ENCODE results near the gene UPF3B. TPM values are rescaled to one million over a fixed set of nuclear protein-coding genes. Genes with fewer than 3 reads are reported as not detected.

The UPF3B gene
- total RNA-seq, 1 donor from 2014 or later = 6.3 TPM

DNA sequence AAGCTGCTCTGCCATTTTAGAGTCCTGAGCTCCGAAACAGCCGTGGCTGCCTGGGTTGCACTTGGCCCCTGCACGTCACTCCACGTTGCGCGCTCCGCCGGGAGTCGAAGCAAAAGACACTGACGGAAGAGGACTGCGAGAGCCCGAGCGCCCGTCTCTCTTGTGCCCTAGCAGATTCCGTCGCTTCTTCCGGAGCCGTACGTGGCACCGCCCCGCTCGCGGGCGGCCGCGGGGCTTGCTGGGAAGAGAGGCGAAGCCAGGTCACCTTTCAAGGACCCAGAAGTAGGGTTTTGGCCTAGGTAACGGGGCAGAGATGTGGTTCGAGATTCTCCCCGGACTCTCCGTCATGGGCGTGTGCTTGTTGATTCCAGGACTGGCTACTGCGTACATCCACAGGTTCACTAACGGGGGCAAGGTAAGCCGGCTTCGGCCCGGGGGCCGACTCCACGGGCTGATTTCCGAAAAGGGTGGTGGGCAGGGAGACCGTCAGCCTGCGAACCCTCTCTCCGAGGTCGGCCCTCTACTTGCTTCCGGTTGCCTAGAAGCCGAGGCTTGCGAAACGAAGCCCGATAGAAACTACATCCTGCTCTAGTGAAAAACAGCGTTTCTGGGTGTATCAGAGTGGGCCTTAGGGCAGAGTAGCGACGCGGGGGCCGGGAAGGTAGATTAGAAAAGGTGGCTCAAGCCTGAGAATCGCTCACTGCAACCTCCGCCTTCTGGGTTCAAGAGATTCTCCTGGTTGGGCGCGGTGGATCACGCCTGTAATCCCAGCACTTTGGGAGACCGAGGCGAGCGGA is 19.0 kb upstream of the UPF3B start, which contains the start of the genes NDUFA1 and RNF113A:
Gene NDUFA1, plus strand, starts transcription at position 234 of the 797 bp plus-strand sequence. Its CDS starts 80 bp downstream, at position 314.
Gene RNF113A, minus strand, starts transcription at position 135 of the 797 bp plus-strand sequence. Its CDS starts 120 bp downstream, at position 15.
- Histone ChIP-seq H3K27ac (peak within 1 kb of the TSS; percentile 94), H3K36me3 (peaks cover 4% of the 10 kb centered on the region), H3K4me3 (peak within 1 kb of the TSS; percentile 57), H3K4me1 (no peaks in the 10 kb centered on the region), H3K27me3 (no peaks in the 10 kb centered on the region), H3K9me3 (no peaks in the 10 kb centered on the region)
- TF ChIP-seq, protein P1, sequence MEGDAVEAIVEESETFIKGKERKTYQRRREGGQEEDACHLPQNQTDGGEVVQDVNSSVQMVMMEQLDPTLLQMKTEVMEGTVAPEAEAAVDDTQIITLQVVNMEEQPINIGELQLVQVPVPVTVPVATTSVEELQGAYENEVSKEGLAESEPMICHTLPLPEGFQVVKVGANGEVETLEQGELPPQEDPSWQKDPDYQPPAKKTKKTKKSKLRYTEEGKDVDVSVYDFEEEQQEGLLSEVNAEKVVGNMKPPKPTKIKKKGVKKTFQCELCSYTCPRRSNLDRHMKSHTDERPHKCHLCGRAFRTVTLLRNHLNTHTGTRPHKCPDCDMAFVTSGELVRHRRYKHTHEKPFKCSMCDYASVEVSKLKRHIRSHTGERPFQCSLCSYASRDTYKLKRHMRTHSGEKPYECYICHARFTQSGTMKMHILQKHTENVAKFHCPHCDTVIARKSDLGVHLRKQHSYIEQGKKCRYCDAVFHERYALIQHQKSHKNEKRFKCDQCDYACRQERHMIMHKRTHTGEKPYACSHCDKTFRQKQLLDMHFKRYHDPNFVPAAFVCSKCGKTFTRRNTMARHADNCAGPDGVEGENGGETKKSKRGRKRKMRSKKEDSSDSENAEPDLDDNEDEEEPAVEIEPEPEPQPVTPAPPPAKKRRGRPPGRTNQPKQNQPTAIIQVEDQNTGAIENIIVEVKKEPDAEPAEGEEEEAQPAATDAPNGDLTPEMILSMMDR (IDR thresholded peaks at IDR 0.05) = no peak
- peak; percentile 93 for DNase-seq
- ATAC-seq = peak; percentile 99
- intact Hi-C loops (cut with DNase I) = no loop called here

DNA sequence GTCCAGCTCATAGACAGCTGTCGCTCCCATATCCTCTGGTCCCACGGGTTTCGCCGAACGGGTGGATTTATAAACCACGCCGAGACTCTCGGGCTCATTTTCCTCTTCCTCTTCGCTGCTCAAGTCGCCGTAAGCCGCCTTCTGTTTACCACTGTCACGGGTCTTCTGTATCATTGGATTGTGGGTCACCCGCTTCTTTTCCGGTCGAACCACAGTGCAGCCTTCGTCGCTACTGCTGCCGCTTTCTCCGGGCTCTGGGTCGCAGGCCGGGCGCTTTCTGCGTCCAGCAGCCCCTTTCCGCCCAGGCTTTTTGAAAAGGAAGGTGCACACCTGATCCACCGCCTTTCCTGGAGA is 18.5 kb upstream of the UPF3B start:
- intact Hi-C loops (cut with DNase I) = no loop called here
- DNase-seq (no peak), ATAC-seq (peak; percentile 63)
- Histone ChIP-seq H3K27ac (peak overlapping the region; percentile 94), H3K4me3 (peak overlapping the region; percentile 57), H3K4me1 (no peaks in the 10 kb centered on the region), H3K9me3 (no peaks in the 10 kb centered on the region), H3K36me3 (no peaks in the 10 kb centered on the region), H3K27me3 (no peaks in the 10 kb centered on the region)
- TF ChIP-seq, protein P1 (IDR thresholded peaks at IDR 0.05) = no peak

DNA sequence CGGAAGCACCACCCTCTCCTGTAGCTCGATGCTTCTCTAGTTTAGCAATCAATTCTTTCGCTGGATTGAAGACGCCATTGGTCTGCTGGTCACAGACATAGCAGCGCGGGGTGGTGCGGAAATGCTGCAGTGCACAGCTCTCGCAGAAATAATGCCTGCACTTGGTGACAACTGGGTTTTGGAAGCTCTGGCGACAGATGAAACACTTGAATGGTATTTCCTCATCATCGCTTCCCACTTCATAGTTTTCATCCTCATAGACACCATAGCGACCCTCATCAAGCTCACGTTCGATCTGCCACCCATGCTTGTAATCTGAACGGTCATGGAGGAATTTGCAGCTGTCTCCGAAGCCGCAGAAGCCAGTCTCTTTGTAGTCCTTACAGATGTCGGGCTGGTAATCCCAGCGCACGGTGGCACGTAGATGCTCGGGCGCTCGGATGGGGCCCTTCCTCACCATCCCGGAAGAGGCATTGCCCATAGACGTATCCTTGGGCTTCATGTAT is 17.9 kb upstream of the UPF3B start:
- no peaks in the 10 kb centered on the region for H3K27me3 ChIP-seq
- peak overlapping the region; percentile 57 for H3K4me3 ChIP-seq
- no peak for DNase-seq
- no peaks in the 10 kb centered on the region for H3K9me3 ChIP-seq
- TF ChIP-seq, protein P1 (IDR thresholded peaks at IDR 0.05) = no peak
- peak overlapping the region; percentile 94 for H3K27ac ChIP-seq
- ATAC-seq = peak; percentile 15
- intact Hi-C loops (cut with DNase I) = no loop called here
- no peaks in the 10 kb centered on the region for H3K36me3 ChIP-seq
- no peaks in the 10 kb centered on the region for H3K4me1 ChIP-seq

DNA sequence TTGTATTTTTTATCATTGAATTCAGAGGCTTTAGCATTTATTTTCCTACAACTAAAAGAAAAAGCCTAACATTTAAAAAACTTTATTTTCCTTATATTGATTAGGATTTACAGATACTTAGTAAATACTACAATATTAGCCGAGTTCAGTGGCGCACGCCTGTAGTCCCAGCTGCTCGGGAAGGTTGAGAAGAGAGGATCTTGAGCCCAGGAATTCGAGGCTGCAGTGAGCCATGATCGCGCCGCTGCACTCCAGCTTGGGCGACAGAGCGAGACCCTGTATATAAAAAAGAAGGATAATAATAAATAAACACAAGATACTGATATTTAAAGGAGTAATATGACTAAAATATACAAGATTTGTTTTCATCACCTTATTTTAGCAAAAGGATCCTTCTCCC is 681 bp upstream of the UPF3B start:
- H3K36me3 ChIP-seq = no peaks in the 10 kb centered on the region
- peak overlapping the region; percentile 72 for H3K4me3 ChIP-seq
- no peaks in the 10 kb centered on the region for H3K27me3 ChIP-seq
- no peak for DNase-seq
- intact Hi-C loops (cut with DNase I) = no loop called here
- H3K9me3 ChIP-seq = no peaks in the 10 kb centered on the region
- TF ChIP-seq, protein P1 (IDR thresholded peaks at IDR 0.05) = no peak
- peak overlapping the region; percentile 63 for H3K27ac ChIP-seq
- ATAC-seq = no peak
- H3K4me1 ChIP-seq = no peaks in the 10 kb centered on the region

DNA sequence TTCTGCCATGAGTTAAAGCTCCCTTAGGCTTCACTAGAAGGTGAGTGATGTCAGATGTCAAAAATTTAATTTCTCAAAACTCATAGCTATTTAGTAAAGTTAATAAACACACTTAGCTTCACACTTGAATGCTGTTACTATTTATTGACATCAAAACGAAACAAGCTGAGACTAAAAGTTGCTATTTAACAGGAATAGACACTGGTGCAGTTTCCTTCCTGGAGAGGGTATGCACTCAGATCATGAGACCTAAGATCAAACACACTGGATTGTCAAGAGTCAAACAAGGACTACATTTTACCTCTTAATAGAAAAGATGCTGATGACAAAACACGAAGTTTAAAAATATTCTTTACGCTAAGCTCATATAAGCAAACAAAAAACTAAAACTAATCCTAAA is 18.9 kb downstream of the UPF3B start:
- Histone ChIP-seq H3K27me3 (no peaks in the 10 kb centered on the region), H3K36me3 (peaks cover 30% of the 10 kb centered on the region), H3K4me3 (no peak overlapping the region), H3K9me3 (no peaks in the 10 kb centered on the region), H3K4me1 (no peaks in the 10 kb centered on the region), H3K27ac (no peak overlapping the region)
- DNase-seq (no peak), ATAC-seq (no peak)
- TF ChIP-seq, protein P1 (IDR thresholded peaks at IDR 0.05) = no peak
- intact Hi-C loops (cut with DNase I) = no loop called here

Data from upper lobe of right lung (tissue), 1 donor.